ENCODE measurements around the gene USP43.

DNA sequence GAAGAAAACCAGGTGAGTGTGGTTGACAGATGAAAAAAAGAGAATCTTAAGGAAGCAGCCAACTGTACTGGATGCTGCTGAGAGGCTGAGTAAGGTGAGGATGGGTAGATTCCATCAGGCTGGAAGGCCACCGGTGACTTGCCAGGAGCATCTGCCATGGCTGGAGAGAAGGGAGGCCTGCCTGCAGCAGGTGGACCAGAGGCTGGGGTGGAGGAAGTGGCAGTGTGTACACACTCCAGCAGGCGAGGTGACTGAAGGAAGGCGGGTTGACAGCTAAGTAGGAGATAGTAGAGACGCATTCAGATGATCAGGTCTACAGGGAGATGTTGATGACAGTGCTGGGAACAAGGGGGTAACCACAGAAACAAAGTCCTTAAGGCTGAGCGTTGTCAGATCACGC is 69.5 kb downstream of the USP43 start:
- no peak for TF ChIP-seq CTCF (IDR thresholded peaks at IDR 0.05; ENCODE audit: low read depth, low read length, poor library complexity, severe bottlenecking)
- TF ChIP-seq EZH2phosphoT487 (IDR thresholded peaks at IDR 0.05; ENCODE audit: borderline replicate concordance, low read length): no peak
